Kidney (tissue), 14 donors: ENCODE results near the gene C14orf132. TPM values are rescaled to one million over a fixed set of nuclear protein-coding genes. Genes with fewer than 3 reads are reported as not detected.

Source experiments
- DNase-seq, 5 donors: peaks; one replicate each; pipeline ENCODE4 v3.0.0-alpha.2; 2013 to 2020
- FAIRE-seq: peaks from 2 replicates; lab custom pipeline; 2012; peaks lifted over from hg19 to GRCh38; lab: Jason Lieb, UNC
- H3K27ac ChIP-seq, 2 donors: one replicate each; pipeline ENCODE4 v1.7.0; 2013; ENCODE audit warnings: low read depth in 2 of 2, low read length in 2 of 2, inconsistent platforms in 1 of 2
- H3K27me3 ChIP-seq: one replicate; pipeline ENCODE4 v1.7.1; 2013; ENCODE audit warnings: low read length, inconsistent platforms; ENCODE audit not compliant: control insufficient read depth, insufficient read depth
- H3K36me3 ChIP-seq, 3 donors: one replicate each; pipeline versions ENCODE4 v1.7.0 to v1.7.1; 2013; ENCODE audit warnings: low read length in 3 of 3, control low read depth in 1 of 3, inconsistent platforms in 1 of 3; ENCODE audit not compliant: insufficient read depth in 3 of 3, control insufficient read depth in 2 of 3
- H3K4me1 ChIP-seq, 3 donors: one replicate each; pipeline versions ENCODE4 v1.7.0 to v1.7.1; 2013; ENCODE audit warnings: low read length in 3 of 3, inconsistent platforms in 1 of 3, low read depth in 1 of 3; ENCODE audit not compliant: control insufficient read depth in 2 of 3, insufficient read depth in 2 of 3
- H3K4me3 ChIP-seq, 3 donors: one replicate each; pipeline versions ENCODE4 v1.7.0 to v1.8.1; 2013; ENCODE audit warnings: low read length in 3 of 3, control low read depth in 1 of 3, inconsistent platforms in 1 of 3
- H3K9ac ChIP-seq, 3 donors: one replicate each; pipeline versions ENCODE4 v1.7.0 to v1.7.1; 2013; ENCODE audit warnings: low read length in 3 of 3, control low read depth in 1 of 3, inconsistent platforms in 1 of 3
- H3K9me3 ChIP-seq, 3 donors: one replicate each; pipeline versions ENCODE4 v1.7.0 to v1.7.1; 2013; ENCODE audit warnings: low read length in 3 of 3, control low read depth in 1 of 3, inconsistent platforms in 1 of 3; ENCODE audit not compliant: control insufficient read depth in 2 of 3, insufficient read depth in 1 of 3
- intact Hi-C: fragments of 100-400 bp; cut with DNase I; formaldehyde crosslinking; loops from one replicate; pipeline ENCODE4 v1.11.1; 2022
- polyA plus RNA-seq: library from polyadenylated mRNA; stranded (reverse); fragments of 350-450 nt; fragmentation: Illumina TruSeq; extraction: RNeasy Lipid Tissue Mini Kit (QIAGEN cat#74804); gene quantifications from one replicate; pipeline ENCODE4 v1.2.3, GENCODE V29; 2014; ENCODE audit warnings: low read depth, low replicate concordance; ENCODE audit not compliant: insufficient read depth
- total RNA-seq: library from RNA; stranded (reverse); fragmentation: NEBNext Ultra II Directional; extraction: Animal tissue kit (Norgen Biotek cat#: 25700); gene quantifications from one replicate; pipeline ENCODE4 v1.2.1, GENCODE V29; 2021
- TF ChIP-seq, protein P1 (sequence below): IDR thresholded peaks from 3 replicates; pipeline ENCODE4 v1.5.1; 2012; ENCODE audit warnings: mild to moderate bottlenecking, moderate library complexity, borderline replicate concordance; ENCODE audit not compliant: insufficient read depth; ENCODE audit errors: extremely low read depth
- donor health status: control.
- donor health status: control.
- donor health status: control.
- donor health status: control.
- donor health status: control.
- donor health status: DM: yes; HTN: yes; CAD: no.
- donor health status: Normal renal cell carcinoma (clear cell type).

Gene C14orf132
- total and polyA plus RNA-seq, 2 donors from 2014 or later: 6.0 to 17.5 TPM

DNA sequence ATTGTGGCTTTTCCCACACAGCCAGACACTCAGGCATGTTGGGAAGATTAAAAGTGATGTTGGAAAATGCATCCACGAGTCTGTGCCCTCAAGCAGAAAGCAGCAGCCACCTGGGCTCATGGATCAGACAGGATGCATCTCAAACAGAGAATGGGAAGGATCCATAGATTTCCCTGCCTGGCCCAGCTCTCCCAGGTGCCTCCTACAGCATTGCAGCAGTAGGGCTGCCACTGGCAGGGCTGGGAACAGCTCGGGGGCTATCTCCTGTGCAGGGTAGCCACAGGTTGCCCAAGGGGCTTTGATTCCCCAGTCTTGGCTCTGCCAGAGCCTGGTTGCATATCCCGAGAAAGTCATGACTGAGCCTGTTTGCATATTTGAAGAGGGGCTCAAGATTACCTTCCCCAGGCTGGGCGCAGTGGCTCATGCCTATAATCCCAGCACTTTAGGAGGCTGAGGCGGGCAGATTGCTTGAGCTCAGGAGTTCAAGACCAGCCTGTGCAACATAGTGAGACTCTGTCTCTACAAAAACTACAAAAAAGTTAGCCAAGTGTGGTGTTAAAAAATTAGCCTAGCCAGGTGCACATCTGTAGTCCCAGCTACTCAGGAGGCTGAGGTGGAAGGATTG lies 19.5 kb downstream of the C14orf132 start:
- TF ChIP-seq, protein P1, sequence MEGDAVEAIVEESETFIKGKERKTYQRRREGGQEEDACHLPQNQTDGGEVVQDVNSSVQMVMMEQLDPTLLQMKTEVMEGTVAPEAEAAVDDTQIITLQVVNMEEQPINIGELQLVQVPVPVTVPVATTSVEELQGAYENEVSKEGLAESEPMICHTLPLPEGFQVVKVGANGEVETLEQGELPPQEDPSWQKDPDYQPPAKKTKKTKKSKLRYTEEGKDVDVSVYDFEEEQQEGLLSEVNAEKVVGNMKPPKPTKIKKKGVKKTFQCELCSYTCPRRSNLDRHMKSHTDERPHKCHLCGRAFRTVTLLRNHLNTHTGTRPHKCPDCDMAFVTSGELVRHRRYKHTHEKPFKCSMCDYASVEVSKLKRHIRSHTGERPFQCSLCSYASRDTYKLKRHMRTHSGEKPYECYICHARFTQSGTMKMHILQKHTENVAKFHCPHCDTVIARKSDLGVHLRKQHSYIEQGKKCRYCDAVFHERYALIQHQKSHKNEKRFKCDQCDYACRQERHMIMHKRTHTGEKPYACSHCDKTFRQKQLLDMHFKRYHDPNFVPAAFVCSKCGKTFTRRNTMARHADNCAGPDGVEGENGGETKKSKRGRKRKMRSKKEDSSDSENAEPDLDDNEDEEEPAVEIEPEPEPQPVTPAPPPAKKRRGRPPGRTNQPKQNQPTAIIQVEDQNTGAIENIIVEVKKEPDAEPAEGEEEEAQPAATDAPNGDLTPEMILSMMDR: no peak
- no peak overlapping the region for H3K4me3 ChIP-seq
- DNase-seq: no peak
- intact Hi-C loops: no loop called here
- H3K9ac ChIP-seq: no peak overlapping the region
- no peaks in the 10 kb centered on the region for H3K36me3 ChIP-seq
- H3K27me3 ChIP-seq: no peaks in the 10 kb centered on the region
- no peaks in the 10 kb centered on the region for H3K4me1 ChIP-seq
- H3K27ac ChIP-seq: no peak overlapping the region
- H3K9me3 ChIP-seq: no peaks in the 10 kb centered on the region
- FAIRE-seq: no peak

DNA sequence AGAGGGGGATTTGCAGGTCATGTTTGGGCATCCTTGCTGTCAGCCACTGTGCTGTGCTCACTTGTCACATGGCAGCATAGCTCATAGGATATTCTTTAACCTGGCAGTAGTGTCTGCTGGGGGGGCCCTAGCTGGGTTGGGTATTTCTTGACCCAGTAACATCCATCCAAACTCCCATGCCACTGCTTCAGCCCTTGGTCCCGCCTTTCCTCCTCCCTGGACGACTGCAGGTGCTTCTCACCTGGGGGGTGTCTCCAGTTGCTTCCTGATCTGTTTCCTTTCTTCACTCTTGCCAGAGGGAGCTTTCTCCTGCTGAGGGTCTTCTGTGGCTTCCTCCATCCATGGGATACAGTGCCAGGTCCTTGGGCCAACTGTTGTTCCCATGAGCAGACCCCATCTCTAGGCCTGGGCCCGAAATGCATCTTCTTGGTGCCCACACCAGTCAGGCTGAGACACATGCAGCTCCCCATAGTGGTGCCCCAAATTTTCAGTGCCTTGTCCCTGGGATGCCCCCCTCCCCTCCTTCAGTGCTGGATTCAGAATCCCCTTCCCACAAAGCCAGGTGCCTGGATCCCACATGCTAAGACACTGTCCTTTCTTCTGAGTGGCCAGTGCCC lies 20.5 kb downstream of the C14orf132 start:
- FAIRE-seq: no peak
- no peak overlapping the region for H3K9ac ChIP-seq
- H3K4me3 ChIP-seq: no peak overlapping the region
- intact Hi-C loops: no loop called here
- no peaks in the 10 kb centered on the region for H3K4me1 ChIP-seq
- no peak overlapping the region for H3K27ac ChIP-seq
- H3K9me3 ChIP-seq: no peaks in the 10 kb centered on the region
- TF ChIP-seq, protein P1: no peak
- peak in 1 of 5 donors; percentile 9 for DNase-seq
- no peaks in the 10 kb centered on the region for H3K27me3 ChIP-seq
- H3K36me3 ChIP-seq: no peaks in the 10 kb centered on the region

DNA sequence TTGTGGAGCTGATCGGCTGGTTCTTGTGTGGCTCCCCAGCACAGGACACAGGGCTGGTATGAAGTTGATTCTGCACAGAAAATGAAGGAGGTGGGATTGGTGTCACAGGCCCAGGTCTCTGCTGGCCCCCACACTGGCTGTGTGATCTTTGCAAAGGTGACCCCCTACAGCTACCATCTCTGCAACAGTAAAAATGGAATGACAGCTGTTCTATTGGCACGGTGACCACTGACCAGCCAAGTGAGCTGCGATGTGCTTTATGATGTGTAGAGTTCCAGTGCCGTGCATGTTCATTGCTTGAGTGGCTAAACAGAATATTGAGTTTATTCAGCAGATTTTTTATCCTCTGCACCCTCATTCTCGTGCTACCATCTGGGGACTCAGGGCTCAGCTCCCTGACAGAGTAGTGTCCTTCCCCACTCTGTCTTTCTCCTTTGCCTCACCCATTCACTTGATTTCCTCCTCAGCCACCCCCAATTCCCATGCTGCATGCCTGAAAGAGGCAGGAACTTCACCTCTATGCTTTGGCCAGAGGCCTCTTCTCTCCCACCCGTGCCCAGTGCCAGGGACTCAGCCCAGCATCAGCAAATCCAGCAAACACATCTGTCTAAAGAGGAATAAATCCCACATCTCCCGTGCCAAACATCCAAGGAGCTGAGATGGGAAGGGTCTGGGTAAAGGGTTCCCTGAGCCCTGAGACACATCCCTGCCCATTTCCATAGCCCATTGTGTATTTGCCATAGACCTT lies 21.2 kb downstream of the C14orf132 start:
- DNase-seq (peak in 1 of 5 donors; percentile 25), FAIRE-seq (no peak)
- no peaks in the 10 kb centered on the region for H3K27me3 ChIP-seq
- TF ChIP-seq, protein P1: no peak
- H3K9ac ChIP-seq: no peak overlapping the region
- H3K36me3 ChIP-seq: no peaks in the 10 kb centered on the region
- H3K4me3 ChIP-seq: no peak overlapping the region
- H3K9me3 ChIP-seq: no peaks in the 10 kb centered on the region
- H3K27ac ChIP-seq: no peak overlapping the region
- no peaks in the 10 kb centered on the region for H3K4me1 ChIP-seq
- intact Hi-C loops: no loop called here
